ENCODE results near the gene PLCB3.

PLCB3 gene

GRCh38 chr11:64251016-64251752 is at the start of gene PLCB3:
Gene PLCB3 (plus strand): TSS chr11:64251530. CDS start chr11:64251650, 120 bp downstream.
- peak; percentile 67 for DNase-seq

- DNase-seq = no peak
Observed at GRCh38 chr11:64201543-64201942, 49.8 kb upstream of the PLCB3 start.

GRCh38 chr11:64202992-64203391 is 48.3 kb upstream of the PLCB3 start:
- DNase-seq = no peak

GRCh38 chr11:64203421-64204079 is 47.8 kb upstream of the PLCB3 start:
- no peak for DNase-seq

- DNase-seq = no peak
Observed at GRCh38 chr11:64204080-64204440, 47.3 kb upstream of the PLCB3 start.

GRCh38 chr11:64204464-64204989 is 46.8 kb upstream of the PLCB3 start:
- peak; percentile 89 for DNase-seq

- peak; percentile 89 for DNase-seq
Observed at GRCh38 chr11:64206457-64207255, 44.7 kb upstream of the PLCB3 start, which contains the start of gene FERMT3. Gene FERMT3 (plus strand): TSS chr11:64206721. CDS start chr11:64207365, 644 bp downstream.

- peak; percentile 85 for DNase-seq
Observed at GRCh38 chr11:64207256-64208085, 43.9 kb upstream of the PLCB3 start.

- DNase-seq = no peak
Observed at GRCh38 chr11:64208086-64208795, 43.1 kb upstream of the PLCB3 start.

GRCh38 chr11:64208796-64209562 is 42.4 kb upstream of the PLCB3 start:
- DNase-seq = no peak

- DNase-seq = no peak
Observed at GRCh38 chr11:64209563-64209843, 41.8 kb upstream of the PLCB3 start.

- no peak for DNase-seq
Observed at GRCh38 chr11:64210301-64211020, 40.9 kb upstream of the PLCB3 start.

GRCh38 chr11:64211181-64211872 is 40.0 kb upstream of the PLCB3 start:
- DNase-seq = no peak

- DNase-seq = no peak
Observed at GRCh38 chr11:64216879-64217278, 34.5 kb upstream of the PLCB3 start.

- DNase-seq = no peak
Observed at GRCh38 chr11:64218628-64219353, 32.5 kb upstream of the PLCB3 start.

GRCh38 chr11:64219354-64219684 is 32.0 kb upstream of the PLCB3 start:
- no peak for DNase-seq

- no peak for DNase-seq
Observed at GRCh38 chr11:64219755-64220154, 31.6 kb upstream of the PLCB3 start.

- no peak for DNase-seq
Observed at GRCh38 chr11:64220271-64220670, 31.1 kb upstream of the PLCB3 start.

- no peak for DNase-seq
Observed at GRCh38 chr11:64220798-64221197, 30.5 kb upstream of the PLCB3 start.
